NOMO-1 treated with DMSO at 0.1 percent for 48 hours (cell line): Measurements from ENCODE around the gene CYP46A1.

Experiments used
- DNase-seq: peaks from one replicate; lab custom pipeline; 2025; ENCODE audit not compliant: unreplicated experiment; lab: John Stamatoyannopoulos, UW

Gene CYP46A1

DNA sequence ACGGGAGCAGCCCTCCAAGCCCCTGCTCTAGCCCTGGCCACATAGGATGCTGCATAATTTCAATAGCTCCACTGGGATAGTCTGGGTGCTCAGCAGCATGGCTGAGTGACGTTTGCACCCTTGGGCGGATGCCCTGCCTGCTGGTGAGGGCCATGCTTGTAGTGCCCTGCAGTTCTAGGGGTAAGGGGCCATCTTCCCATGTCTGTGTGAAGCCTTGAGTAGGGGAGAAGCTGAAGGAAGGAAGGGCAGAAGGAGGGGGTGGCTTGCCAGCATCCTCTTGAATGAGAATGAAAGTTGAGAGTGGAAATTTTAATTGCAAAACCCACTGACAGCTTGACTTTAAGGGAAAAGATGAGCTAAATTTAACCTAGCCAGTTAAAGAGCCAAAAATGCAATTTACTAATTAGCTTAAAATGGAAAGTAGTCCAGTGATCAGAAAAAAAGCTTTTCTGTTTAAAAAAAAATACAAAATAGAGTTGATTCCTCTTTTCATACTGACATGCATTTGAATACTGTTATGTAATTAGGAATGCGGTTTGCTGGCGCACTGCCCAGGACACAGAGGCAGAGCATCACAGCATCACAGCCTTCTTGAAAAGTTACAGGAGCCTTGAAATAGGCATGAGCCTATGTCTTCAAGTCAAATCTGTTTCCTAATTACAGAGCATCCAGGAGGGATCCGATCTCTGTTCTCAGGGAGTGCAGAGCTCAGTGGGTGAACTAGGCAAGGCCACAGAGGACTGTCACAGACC lies 90.6 kb downstream of the CYP46A1 start:
- DNase-seq = no peak

DNA sequence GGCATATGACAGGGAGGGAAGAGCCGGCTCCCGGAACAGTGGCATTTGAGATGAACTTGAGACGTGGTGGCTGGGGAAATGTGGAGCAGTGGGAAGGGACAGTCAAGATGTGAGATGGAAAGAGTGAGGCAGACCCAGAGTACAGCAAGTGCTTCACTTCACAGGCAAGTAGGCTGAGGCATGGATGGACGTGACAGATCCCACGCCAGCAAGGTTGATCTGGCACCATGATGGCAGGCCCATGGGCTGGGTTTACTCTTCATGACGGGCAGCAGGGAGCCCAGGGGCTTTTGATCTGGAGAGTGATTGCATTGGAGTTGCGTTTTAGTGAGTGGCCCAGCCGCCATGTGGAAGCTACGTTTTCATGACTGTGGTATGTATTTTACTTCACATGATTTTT lies 91.3 kb downstream of the CYP46A1 start:
- DNase-seq = no peak
